HUES48 (cell line): ENCODE data around the gene NSD2.

Source experiments
- H3K27ac ChIP-seq: one replicate; pipeline ENCODE4 v1.7.0; 2013; ENCODE audit warnings: low read depth, low read length, inconsistent platforms
- H3K27me3 ChIP-seq: 2 replicates; pipeline ENCODE4 v1.6.1; 2013; ENCODE audit warnings: mild to moderate bottlenecking, low read length; ENCODE audit not compliant: control insufficient read depth, insufficient read depth
- H3K36me3 ChIP-seq: 2 replicates; pipeline ENCODE4 v1.6.1; 2013; ENCODE audit warnings: low read length; ENCODE audit not compliant: control insufficient read depth, insufficient read depth
- H3K4me1 ChIP-seq: 2 replicates; pipeline ENCODE4 v1.6.1; 2013; ENCODE audit warnings: mild to moderate bottlenecking, low read length; ENCODE audit not compliant: control insufficient read depth, insufficient read depth
- H3K4me3 ChIP-seq: 2 replicates; pipeline ENCODE4 v1.5.1; 2013; ENCODE audit warnings: mild to moderate bottlenecking, low read depth, low read length
- H3K9ac ChIP-seq: 2 replicates; pipeline ENCODE4 v1.6.1; 2013; ENCODE audit warnings: mild to moderate bottlenecking, low read depth, low read length, moderate library complexity
- H3K9me3 ChIP-seq: 2 replicates; pipeline ENCODE4 v1.6.1; 2013; ENCODE audit warnings: low read length; ENCODE audit not compliant: control insufficient read depth, insufficient read depth

NSD2 gene

GRCh38 chr4:1961563-1961962 is 90.4 kb downstream of the NSD2 start:
- H3K9ac ChIP-seq = no peak overlapping the region
- peaks cover 89% of the 10 kb centered on the region for H3K36me3 ChIP-seq
- no peak overlapping the region for H3K4me3 ChIP-seq
- no peaks in the 10 kb centered on the region for H3K27me3 ChIP-seq
- H3K27ac ChIP-seq = no peak overlapping the region
- H3K4me1 ChIP-seq = 0 out of 2 replicates have a peak, but pooled peaks cover 4% of the 10 kb centered on the region
- H3K9me3 ChIP-seq = no peaks in the 10 kb centered on the region

DNA sequence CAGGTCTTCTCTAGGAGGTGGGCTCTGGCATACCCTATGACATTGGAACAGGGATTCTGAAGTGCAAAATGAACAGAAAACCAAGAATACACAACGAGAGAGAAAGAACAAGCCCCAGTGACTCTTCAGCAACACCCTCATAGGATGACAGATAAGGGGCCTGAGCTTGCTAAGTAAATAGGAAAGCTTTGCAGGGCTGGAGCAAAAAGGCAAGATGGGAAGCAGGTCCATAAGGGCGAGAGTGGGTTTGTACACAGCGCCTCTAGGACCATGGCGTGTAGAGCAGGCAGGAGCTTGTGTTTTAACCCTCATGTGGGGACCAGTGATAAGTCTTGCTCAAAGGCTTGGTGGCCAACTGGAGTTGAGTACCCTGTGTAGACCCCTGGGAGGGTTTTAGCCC is 91.8 kb downstream of the NSD2 start:
- H3K36me3 ChIP-seq = peaks cover 83% of the 10 kb centered on the region
- 0 out of 2 replicates have a peak, but pooled peaks cover 4% of the 10 kb centered on the region for H3K4me1 ChIP-seq
- no peak overlapping the region for H3K27ac ChIP-seq
- H3K9ac ChIP-seq = no peak overlapping the region
- H3K9me3 ChIP-seq = no peaks in the 10 kb centered on the region
- no peaks in the 10 kb centered on the region for H3K27me3 ChIP-seq
- no peak overlapping the region for H3K4me3 ChIP-seq

- H3K27ac ChIP-seq = no peak overlapping the region
- H3K9me3 ChIP-seq = no peaks in the 10 kb centered on the region
- H3K9ac ChIP-seq = no peak overlapping the region
- H3K36me3 ChIP-seq = peaks cover 80% of the 10 kb centered on the region
- 0 out of 2 replicates have a peak, but pooled peaks cover 4% of the 10 kb centered on the region for H3K4me1 ChIP-seq
- H3K4me3 ChIP-seq = no peak overlapping the region
- H3K27me3 ChIP-seq = no peaks in the 10 kb centered on the region
Observed at GRCh38 chr4:1964443-1964842, 93.2 kb downstream of the NSD2 start.

- H3K9ac ChIP-seq = no peak overlapping the region
- no peak overlapping the region for H3K27ac ChIP-seq
- H3K27me3 ChIP-seq = no peaks in the 10 kb centered on the region
- H3K4me3 ChIP-seq = no peak overlapping the region
- H3K36me3 ChIP-seq = peaks cover 80% of the 10 kb centered on the region
- no peaks in the 10 kb centered on the region for H3K9me3 ChIP-seq
- H3K4me1 ChIP-seq = 0 out of 2 replicates have a peak, but pooled peaks cover 4% of the 10 kb centered on the region
Observed at GRCh38 chr4:1964971-1965370, 93.8 kb downstream of the NSD2 start.

GRCh38 chr4:1967512-1968149 is 96.4 kb downstream of the NSD2 start:
- no peak overlapping the region for H3K9ac ChIP-seq
- peaks cover 75% of the 10 kb centered on the region for H3K36me3 ChIP-seq
- no peak overlapping the region for H3K4me3 ChIP-seq
- H3K4me1 ChIP-seq = 0 out of 2 replicates have a peak, but pooled peaks cover 4% of the 10 kb centered on the region
- H3K27me3 ChIP-seq = no peaks in the 10 kb centered on the region
- no peak overlapping the region for H3K27ac ChIP-seq
- H3K9me3 ChIP-seq = no peaks in the 10 kb centered on the region

GRCh38 chr4:1968686-1969295 is 97.6 kb downstream of the NSD2 start:
- Histone ChIP-seq H3K4me1 (0 out of 2 replicates have a peak, but pooled peaks cover 4% of the 10 kb centered on the region), H3K4me3 (no peak overlapping the region), H3K27ac (no peak overlapping the region), H3K27me3 (no peaks in the 10 kb centered on the region), H3K9ac (no peak overlapping the region), H3K9me3 (no peaks in the 10 kb centered on the region), H3K36me3 (peaks cover 71% of the 10 kb centered on the region)

GRCh38 chr4:1969928-1970723 is 98.9 kb downstream of the NSD2 start:
- peaks cover 74% of the 10 kb centered on the region for H3K36me3 ChIP-seq
- no peaks in the 10 kb centered on the region for H3K4me1 ChIP-seq
- no peak overlapping the region for H3K9ac ChIP-seq
- no peak overlapping the region for H3K4me3 ChIP-seq
- H3K9me3 ChIP-seq = no peaks in the 10 kb centered on the region
- no peak overlapping the region for H3K27ac ChIP-seq
- no peaks in the 10 kb centered on the region for H3K27me3 ChIP-seq

- H3K4me1 ChIP-seq = no peaks in the 10 kb centered on the region
- H3K27ac ChIP-seq = no peak overlapping the region
- no peaks in the 10 kb centered on the region for H3K9me3 ChIP-seq
- H3K4me3 ChIP-seq = no peak overlapping the region
- no peaks in the 10 kb centered on the region for H3K27me3 ChIP-seq
- no peak overlapping the region for H3K9ac ChIP-seq
- peaks cover 74% of the 10 kb centered on the region for H3K36me3 ChIP-seq
Observed at GRCh38 chr4:1970926-1971325, 99.7 kb downstream of the NSD2 start.

DNA sequence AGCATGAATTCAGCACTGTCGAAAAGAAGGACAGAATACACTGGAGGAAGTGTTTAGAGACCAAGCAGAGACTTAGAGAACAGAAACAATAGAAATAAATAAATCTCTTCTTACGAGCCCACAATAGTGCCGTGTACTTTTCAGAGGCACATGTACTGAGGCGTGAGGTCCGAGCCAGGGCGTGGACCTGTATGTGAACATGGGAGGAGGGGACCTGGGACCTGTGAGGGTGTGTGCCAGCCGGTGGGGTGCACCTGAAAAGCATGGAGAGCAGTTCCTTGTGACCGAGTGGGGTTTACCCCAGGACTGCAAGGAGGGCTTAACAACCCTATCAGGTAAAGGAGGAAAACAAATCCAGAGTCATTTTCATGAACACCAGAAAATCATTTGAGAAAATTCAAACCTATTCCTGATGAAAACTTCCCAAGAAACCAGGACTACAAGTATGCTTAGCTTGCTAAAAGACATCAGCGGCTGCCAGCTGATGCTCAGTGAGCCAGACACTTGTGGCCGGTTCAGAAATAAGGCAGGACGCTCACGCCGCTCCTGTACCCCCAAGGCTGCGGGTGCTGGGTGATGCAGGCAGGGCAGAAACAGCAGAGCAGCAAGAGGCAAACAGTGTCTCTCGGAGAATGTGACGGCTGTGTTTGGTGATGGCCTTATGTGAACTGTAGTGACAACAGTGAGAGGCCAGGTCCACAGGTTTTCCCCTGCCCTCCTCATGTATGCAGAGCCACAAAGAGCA is 100.4 kb downstream of the NSD2 start:
- H3K9me3 ChIP-seq = no peaks in the 10 kb centered on the region
- no peaks in the 10 kb centered on the region for H3K4me1 ChIP-seq
- H3K4me3 ChIP-seq = no peak overlapping the region
- H3K27me3 ChIP-seq = no peaks in the 10 kb centered on the region
- H3K36me3 ChIP-seq = peaks cover 80% of the 10 kb centered on the region
- no peak overlapping the region for H3K9ac ChIP-seq
- H3K27ac ChIP-seq = no peak overlapping the region

DNA sequence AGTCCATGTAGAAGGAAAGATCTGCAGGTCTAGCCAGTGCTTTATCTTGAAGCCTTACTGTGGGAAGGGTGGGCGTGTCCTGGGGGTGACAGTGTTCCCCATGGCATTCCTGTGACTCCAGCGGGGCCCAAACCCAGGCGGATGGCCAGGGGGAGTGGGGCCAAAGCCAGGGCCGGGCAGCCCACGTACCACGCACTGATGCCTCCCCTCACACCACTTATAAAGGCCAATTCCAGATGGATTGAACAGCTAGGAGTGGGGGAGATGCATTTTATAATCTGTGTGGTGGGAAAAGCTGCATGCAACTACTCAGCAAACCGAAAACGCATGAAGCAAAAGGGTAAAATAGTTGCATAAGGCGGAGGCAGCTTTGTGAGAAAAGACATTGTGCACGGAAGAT is 101.2 kb downstream of the NSD2 start:
- H3K27ac ChIP-seq = no peak overlapping the region

More for the DNA sequence above, 101.2 kb downstream of the NSD2 start:
- no peaks in the 10 kb centered on the region for H3K27me3 ChIP-seq
- no peaks in the 10 kb centered on the region for H3K9me3 ChIP-seq
- no peaks in the 10 kb centered on the region for H3K4me1 ChIP-seq
- H3K36me3 ChIP-seq = peaks cover 87% of the 10 kb centered on the region
- no peak overlapping the region for H3K9ac ChIP-seq
- H3K4me3 ChIP-seq = no peak overlapping the region
